Brain pericyte (primary cell): ENCODE measurements around the gene LAPTM4A.
"Not testable (repeated sequence)": the region's sequence is repeated elsewhere in the genome, so short reads cannot be mapped to it uniquely, and the experiment has no call there.

Source experiments
- DNase-seq: peaks from one replicate; pipeline ENCODE4 v3.0.0-alpha.2; 2012; ENCODE audit warnings: low read depth, low spot score

LAPTM4A gene

DNA sequence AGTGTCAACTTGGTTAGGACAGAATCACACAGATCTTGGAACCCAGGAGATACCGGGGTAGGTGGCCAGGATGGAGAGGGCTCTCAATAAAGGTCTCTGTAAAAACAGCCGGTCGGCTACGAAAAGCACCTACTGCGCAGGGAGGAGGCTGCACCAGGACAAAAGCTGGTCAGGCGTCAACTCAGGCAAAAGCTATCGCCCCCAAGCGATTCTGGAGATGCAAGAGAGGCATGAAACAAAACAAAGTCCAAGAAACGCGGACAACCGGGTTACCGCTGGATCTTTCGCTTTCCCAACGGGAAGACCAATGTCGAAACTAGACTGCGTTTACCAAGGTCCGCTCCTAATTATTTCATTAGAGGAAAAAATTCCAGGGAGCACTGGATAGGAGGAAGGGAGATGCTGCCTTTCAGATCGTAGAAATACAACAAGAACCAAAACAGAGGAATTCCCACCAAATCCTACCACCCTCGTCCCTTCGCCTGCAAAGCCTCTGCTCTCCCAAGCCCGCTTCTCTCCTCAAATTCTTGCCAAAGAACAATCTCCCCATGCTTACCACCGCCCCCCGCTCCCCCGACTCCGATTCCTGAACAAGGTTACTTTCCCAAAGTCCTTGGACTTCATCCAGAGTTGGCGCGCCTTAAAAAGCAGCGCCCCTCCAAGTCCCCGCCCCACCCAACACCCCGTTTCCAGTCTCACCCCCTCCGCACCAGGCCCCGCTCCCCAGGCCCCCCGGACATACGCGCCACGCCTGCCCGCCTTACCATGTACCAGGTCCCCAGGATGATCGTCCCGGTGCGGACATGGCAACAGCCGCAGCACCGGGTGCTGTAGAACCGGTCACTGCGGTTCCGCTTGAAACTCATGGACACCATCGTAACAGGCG lies 539 bp downstream of the LAPTM4A start:
- DNase-seq: no peak

DNA sequence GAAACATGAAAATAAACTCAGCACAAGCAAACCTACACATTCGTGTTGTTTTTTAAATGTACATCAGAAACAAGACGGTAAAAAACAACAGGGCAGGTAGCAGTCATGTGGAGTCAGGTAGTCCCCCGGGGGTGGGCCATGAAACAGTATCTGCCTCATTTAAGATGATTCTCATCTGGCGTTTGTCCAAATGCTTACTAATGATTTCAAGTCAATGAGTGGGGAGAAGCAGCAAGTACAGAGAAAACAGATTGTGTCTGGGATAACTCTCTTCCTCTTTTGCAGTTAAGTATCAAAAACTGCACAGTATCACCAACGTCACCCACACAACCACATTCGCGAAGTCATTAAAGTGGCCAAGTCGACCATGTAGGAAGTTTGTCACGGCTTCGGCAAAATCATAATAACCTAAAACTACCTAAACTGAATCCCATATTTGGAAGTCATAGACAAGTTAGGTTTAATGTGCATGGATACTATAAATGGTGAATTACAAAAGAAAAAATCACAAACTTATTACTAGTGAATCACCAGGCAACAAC lies 1.3 kb downstream of the LAPTM4A start:
- no peak for DNase-seq

DNA sequence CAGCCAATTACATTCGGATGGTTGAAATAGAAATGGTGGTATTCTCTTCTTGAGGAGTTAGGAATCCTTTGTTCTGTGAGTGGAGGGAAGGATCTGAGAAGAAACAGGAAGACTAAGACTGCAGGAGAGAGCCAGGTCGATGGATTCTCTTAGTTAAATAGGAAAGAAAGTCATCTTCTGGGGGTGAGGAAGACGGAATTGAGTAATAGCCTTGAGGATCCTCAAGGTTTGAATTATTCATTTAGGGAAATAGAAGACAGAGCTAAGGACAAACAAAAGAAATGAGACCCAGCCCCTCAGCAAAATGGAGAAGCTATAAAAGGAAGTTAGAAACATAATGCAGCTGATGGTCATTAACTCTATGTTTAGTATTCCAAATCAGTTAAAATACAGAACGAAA lies 1.8 kb downstream of the LAPTM4A start:
- no peak for DNase-seq

DNA sequence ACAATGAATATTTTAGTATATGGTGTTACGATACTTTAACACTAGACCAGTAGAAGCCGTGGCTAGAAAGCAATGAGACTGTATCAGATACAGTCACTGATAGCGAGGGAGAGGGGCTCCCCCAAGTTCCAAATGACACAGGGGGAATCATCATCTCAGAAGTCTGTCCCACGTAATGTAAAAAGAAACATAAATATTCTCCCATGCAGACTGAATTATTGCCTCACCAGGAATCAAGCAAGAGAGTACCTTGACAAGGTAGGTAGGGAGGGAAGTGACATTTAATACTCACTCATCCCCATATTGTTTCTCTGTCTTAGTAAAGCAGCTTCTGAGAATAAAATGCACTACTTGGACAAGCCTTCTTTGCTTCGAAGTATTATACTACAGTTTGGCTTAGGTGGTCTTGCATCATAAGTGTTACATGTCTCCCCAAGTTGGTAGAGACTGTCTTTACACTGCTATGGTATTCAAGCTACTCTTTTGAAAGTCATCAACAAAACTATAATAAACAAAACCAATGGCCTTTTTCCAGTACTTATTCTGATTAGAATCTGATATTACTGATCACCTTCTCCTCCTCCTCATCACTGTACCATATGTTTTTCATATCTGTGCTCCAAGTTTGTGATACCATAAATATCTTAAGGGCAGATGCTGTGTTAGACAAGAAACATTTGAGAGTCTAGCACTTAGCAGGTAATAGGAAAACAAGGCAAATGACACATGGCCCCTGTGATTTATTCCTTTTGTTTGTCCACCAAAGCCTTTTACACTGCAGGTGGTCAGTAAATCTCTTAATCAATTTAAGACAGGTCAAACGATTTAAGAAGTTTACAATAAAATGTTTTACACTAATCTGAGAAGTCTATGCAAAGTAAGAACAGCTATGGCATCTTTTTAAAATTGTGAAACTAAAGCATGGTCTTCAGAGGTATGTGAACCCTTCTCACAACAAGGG lies 2.7 kb downstream of the LAPTM4A start:
- DNase-seq: no peak

DNA sequence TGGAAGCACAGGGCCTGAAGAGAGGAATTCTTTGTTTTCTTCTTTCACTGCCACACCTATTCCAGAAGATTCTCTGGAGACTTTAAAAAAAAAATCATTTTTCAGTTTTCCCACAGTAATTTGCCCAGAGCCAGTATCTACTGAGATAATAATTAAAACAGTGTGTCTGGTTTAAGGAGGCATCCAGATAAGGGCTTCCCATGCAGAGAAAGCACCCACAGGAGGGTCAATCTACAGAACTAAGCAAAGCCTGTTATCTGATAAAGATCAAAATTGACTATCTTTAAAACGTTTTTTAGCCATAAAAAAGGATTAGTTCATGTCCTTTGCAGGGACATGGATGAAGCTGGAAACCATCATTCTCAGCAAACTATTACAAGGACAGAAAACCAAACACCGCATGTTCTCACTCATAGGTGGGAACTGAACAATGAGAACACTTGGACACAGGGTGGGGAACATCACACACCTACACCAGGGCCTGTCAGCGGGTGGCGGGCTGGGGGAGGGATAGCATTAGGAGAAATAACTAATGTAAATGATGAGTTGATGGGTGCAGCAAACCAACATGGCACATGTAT lies 5.6 kb downstream of the LAPTM4A start:
- not testable (repeated sequence) for DNase-seq

DNA sequence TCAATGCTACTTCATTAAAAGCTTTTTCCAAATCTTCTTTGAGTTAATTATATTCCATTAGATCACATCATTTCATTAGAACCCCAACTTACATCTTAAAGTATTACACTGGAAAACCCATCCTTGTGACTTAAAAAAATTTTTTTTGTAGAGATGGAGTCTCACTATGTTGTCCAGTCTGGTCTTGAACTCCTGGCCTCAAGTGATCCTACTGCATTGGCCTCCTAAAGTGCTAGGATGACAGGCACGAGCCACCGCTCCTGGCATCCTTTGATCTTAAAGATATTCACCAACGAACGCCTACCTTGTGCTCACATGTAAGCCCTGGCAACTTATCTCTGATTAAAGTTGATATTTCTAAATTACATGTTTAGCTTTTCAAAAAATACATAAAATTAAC lies 6.7 kb downstream of the LAPTM4A start:
- DNase-seq: no peak

DNA sequence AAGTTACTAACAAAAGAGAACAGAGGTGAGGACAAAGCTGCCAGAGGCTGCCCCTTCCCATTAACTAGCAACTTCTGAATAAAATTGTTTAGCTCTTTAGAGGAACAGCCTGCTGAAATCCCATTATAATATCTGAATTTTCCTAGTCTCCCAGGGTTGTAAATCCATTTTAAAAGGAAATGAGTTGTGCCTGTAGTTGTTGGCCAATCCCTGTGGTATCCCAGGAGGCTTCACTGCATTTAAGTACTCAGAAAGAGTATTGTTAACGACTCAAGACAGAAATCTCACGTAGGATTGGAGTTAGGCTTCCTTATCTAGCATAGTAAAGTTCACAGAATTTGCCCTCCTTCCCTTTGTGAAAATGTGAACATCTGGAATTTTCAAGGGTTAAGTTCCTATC lies 8.9 kb downstream of the LAPTM4A start:
- DNase-seq: no peak

DNA sequence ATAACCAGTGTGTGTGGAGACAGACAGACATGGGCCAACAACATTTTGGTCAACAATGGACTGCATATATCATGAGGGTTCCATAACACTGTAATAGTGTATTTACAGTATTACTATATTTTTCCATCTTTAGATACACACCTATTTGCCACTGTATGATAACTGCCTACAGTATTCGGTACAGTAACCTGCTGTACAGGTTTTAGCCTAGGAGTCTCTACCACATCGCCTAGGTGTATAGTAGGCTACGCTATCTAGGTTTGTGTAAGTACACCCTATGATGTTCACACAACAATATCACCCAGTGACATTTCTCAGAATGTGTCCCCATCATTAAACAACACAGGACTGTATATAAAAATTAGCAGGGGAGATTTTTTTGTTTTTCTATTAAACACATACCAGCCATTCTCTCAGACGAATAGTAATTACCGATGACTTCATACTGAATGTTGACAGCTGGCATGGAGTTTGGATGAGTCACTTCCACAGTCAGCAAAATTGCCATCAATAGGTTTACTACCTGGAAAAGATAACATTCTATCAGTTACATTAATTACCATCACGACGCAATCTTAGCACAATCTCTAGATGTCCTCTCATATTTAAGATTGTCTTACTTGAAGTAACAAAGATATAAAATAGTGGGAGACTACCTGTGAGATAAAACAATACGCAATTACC lies 10.8 kb downstream of the LAPTM4A start:
- DNase-seq: no peak

DNA sequence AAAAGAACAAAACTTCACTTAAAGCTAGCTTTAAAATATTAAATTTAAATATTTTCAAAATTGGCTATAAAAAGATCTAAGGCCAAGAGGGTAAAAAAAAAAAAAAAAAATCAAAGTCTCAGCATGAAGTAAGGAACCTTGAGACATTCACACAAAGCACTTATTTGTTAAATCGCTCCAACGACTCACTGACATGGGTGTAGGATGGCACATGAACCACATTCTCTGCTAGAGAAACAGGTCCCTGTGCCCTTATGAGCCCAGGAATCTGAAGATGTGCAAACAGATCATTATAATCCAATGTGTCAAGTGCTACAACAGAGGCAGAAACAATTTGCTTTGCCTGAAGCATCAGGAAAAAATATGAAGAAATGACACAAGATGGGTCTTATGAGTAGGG lies 13.8 kb downstream of the LAPTM4A start:
- no peak for DNase-seq

DNA sequence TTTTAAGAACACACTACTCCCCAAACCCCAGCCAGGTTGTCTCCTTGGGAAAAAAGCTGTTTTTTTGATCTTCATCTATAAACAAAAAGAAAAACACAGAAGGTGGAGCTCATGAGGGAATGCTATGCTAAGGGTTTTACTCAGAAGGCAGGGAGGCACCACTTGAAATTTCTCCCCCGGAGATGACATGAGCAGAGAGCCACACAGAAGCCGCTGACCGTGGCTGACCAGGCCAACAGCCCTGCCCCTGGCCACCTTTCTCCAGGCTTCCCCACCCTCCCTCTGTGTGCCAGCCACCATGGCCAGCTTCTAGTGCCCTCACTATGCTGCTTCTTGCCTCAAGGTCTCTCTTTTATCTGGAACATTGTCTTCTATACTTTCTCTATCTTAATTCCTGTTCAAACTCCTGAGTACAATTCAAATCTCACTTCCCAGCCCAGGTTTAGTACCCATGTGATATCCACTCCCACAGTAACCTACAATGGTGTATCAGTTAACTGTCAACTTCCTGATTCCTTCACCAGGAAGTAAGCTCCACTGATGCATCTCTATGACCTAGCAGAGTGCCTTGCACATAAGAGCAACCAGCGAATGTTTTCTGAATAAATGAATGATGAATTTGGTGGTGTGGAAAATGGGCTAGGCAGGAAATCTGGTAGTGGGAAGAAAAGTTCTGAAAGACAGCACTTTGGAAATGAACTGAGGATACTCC lies 15.3 kb downstream of the LAPTM4A start:
- no peak for DNase-seq

DNA sequence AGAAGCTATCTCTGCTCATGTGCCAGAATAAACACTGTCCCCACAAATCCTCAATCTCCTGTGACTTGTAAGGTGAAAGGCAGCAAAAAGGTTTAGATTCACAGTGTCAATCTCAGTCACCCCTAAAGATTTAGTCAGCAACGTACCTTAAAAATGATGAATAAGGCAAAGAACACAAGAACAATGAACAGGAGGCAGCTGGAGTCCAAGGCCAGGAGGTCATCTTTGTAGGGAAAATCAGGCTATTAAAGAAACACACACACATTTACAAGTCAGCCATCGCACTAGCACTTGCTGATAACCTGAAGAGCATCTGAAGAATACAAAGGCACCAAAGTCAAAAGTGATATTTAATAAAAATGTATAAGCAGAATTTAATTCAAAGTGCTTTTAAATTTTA lies 16.6 kb downstream of the LAPTM4A start:
- DNase-seq: no peak

DNA sequence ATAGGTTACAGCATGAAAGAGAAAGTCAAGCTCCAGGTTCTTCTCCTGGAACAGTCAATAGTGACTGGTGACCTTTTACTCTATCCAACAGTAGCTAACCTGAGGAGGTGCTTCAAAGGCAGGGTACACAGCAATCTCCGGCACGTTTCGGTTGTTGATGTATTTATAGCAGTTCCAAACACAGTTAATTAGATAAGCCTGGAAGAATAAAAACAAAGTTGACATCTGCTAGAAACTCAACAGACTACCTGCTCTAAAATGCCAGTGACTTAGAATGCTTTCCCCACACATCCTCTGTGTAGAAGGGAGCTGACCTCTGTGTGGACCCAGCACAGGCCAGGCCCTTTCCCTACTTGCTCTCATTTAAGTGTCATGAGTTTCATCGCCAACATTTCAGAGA lies 17.2 kb downstream of the LAPTM4A start:
- no peak for DNase-seq

DNA sequence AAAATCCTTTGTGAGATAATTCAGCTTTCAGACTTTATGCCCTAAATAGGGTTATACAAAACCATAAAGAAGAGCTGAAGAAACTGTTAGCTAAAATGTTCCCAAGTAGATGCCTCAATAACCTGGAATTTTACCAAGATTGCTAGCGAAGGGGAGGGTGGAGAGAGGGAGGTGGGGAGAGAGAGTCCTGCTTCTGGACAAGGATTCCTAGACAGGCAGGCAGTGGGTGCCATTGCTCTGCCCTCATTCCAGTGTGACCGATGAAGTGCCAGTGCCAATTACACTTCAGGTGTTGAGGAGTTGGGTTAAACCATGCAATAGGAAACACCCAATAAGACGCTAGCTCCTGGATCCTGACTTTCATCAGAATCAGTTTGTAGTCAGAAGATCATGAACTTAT lies 18.1 kb downstream of the LAPTM4A start:
- no peak for DNase-seq

DNA sequence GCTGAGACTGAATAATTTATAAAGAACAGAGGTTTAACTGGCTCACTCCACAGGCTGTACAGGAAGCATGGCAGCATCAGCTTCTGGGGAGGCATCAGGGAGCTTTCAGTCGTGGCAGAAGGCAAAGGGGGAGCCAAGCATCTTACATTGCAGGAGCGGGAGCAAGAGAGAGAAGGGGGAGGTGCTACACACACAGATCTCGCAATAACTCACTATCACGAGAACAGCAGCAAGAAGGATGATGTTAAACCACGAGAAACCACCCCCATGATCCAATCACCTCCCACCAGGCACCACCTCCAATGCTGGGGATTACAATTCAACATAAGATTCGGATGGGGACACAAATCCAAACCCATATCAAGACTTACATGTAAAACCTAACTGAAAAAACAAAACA lies 21.2 kb downstream of the LAPTM4A start:
- no peak for DNase-seq

DNA sequence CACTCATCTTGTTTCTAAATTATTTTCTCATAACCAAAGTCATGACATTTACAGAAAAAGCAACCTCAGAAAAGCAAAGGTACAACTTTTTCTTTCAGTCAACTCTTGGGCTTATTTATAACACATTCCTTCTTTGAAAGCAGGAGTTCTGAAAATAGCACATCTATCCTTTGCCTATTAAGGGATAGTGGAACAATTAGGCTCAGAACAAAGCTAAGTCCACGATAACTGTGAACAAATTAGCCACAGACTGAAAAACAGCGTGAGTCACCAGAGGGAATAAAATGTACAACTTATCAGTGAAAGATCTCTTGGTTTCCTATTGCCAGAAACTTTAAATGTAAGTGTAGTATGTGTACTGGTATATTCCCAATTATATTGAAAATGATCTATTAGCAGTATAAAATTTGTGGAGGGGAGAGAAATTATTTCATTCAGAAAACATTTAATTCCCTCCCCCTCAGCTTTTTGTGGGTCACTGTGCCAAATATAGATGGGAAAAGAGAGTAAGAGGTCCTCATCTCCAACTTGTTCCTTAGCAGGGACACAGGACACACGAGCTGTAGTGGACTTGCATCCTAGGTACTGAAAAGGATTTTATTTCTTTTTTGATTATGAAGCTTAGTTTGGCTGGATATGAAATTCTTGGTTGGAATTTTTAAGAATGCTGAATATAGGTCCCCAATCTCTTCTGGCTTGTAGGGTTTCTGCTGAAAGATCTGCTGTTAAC lies 23.6 kb downstream of the LAPTM4A start:
- no peak for DNase-seq

DNA sequence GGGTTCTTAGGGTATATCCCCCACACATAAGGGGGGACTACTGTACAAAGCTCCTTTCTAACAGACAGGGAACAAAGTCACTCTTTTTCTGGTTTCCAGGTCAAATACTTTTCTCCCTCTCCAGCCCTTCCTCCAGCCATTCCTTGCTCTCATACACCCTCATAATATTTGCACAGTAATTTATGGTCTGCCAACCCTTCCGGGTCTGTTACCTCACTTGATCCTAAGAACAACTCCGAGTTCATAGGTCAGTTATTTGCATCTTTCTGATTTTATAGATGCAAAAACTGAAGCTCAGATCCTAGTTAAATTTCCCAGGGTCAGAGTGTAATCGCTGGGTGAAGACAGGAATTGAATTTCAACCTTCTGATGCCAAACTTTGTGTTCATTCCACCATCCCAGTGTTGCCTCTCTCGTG lies 24.2 kb downstream of the LAPTM4A start:
- DNase-seq: no peak

DNA sequence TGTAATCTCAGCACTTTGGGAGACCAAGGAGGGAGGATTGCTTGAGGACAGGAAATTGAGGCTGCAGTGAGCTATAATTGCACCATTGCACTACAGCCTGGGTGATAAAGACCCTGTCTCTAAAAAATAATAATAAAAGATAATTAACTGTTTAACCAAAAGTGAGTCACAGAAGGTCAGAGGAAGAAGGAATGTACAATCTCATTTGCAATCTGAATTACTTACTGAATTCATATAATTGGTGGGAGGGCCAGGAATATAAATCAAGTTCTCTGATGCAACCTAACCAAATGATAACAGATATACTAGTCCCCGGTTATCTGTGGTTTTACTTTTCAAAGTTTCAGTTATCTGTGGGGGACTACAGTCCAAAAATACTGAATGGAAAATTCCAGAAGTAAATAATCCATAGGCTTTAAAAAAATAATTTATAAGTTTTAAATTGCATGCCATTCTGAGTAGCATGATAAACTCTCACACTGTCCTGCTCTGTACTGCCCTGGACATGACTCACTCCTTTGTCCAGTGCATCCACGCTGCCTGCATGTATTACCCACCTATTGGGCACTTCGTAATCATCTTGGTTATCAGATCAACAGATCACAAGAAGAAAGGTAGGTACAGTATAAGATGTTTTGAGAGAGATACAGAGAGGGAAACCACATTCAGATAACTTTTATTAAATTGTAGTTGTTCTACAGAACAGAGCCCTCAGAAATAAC lies 26.2 kb downstream of the LAPTM4A start:
- DNase-seq: no peak

DNA sequence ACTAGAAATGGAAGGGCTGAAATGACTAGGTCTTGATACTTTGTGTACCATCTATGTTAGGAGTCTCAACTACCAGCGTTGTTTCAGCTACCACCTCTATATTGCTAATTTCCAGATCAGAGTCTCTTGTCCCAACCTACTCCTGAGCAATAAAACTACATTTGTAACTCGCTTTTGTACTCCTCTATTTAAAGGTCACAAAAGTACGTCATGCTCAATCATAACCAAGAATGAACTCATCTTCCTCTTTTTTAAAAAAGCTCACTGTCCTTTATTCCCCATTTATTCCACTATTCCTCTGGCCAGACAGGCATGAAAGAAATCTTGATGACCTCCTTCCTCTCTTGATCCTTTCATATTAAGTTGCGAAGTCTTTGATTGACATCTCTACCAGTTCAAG lies 27.7 kb downstream of the LAPTM4A start:
- no peak for DNase-seq

DNA sequence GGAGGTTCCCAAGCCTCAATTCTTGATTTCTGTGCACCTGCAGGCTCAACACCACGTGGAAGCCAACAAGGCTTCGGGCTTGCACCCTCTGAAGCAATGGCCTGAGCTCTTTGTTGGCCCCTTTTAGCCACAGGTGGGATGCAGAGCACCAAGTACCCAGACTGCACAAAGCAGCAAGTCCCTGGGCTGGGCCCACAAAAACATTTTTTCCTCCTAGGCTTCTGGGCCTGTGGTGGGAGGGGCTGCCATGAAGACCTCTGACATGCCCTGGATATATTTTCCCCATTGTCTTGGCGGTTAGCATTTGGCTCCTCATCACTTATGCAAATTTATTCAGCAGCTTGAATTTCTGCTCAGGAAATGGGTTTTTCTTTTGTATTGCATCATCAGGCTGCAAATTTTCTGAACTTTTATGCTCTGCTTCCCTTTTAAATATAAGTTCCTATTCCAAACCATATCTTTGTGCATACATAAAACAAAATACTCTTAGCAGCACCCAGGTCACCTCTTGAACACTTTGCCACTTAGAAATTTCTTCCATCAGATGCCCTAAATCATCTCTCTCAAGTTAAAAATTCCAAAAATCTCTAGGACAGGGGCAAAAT lies 29.9 kb downstream of the LAPTM4A start:
- no peak for DNase-seq
